Measurements from ENCODE around the gene DACH1.

- no peak for TF ChIP-seq POLR2A (IDR thresholded peaks at IDR 0.05; ENCODE audit: extremely low read depth, insufficient read length)
- TF ChIP-seq CTCF (IDR thresholded peaks at IDR 0.05; ENCODE audit: low read depth, low read length) = no peak
- no peak for TF ChIP-seq MAX (IDR thresholded peaks at IDR 0.05; ENCODE audit: low read depth, low read length)
- no peak for TF ChIP-seq MYC (IDR thresholded peaks at IDR 0.05; ENCODE audit: low read depth, low read length)
Measured at GRCh38 chr13:71853725-71854124, 13.3 kb downstream of the DACH1 start.

Data from NB4 (cell line).